ES-I3 (cell line): ENCODE results near the gene PVALB.

Experiments
- H3K36me3 ChIP-seq: 2 replicates; pipeline ENCODE4 v1.6.1; 2013; ENCODE audit warnings: mild to moderate bottlenecking, low read length, control low read depth, moderate library complexity; ENCODE audit not compliant: insufficient read depth
- H3K4me1 ChIP-seq: 2 replicates; pipeline ENCODE4 v1.6.1; 2013; ENCODE audit warnings: mild to moderate bottlenecking, control low read depth, low read length; ENCODE audit not compliant: insufficient read depth
- H3K9ac ChIP-seq: 2 replicates; pipeline ENCODE4 v1.6.1; 2013; ENCODE audit warnings: low read depth, mild to moderate bottlenecking, low read length, moderate library complexity
- H3K9me3 ChIP-seq: 2 replicates; pipeline ENCODE4 v1.6.1; 2013; ENCODE audit warnings: mild to moderate bottlenecking, low read length, moderate library complexity; ENCODE audit not compliant: control insufficient read depth, insufficient read depth

The PVALB gene

GRCh38 chr22:36767035-36767775 is 49.6 kb downstream of the PVALB start:
- Histone ChIP-seq H3K9me3 (no peaks in the 10 kb centered on the region), H3K36me3 (peaks cover 6% of the 10 kb centered on the region; the same call in 1 of the 2 replicates)

GRCh38 chr22:36765943-36766450 is 50.8 kb downstream of the PVALB start:
- no peaks in the 10 kb centered on the region for H3K9me3 ChIP-seq
- H3K9ac ChIP-seq: no peak overlapping the region
- H3K4me1 ChIP-seq: peaks cover 9% of the 10 kb centered on the region; the same call in 1 of the 2 replicates
- H3K36me3 ChIP-seq: peaks cover 6% of the 10 kb centered on the region; the same call in 1 of the 2 replicates

More at GRCh38 chr22:36767035-36767775, 49.6 kb downstream of the PVALB start:
- Histone ChIP-seq H3K4me1 (peaks cover 9% of the 10 kb centered on the region; the same call in 1 of the 2 replicates), H3K9ac (no peak overlapping the region)

GRCh38 chr22:36765131-36765942 is 51.5 kb downstream of the PVALB start:
- Histone ChIP-seq H3K4me1 (peaks cover 3% of the 10 kb centered on the region; the same call in 1 of the 2 replicates), H3K9me3 (no peaks in the 10 kb centered on the region), H3K9ac (no peak overlapping the region), H3K36me3 (peaks cover 6% of the 10 kb centered on the region; the same call in 1 of the 2 replicates)

GRCh38 chr22:36764641-36765040 is 52.2 kb downstream of the PVALB start:
- H3K9me3 ChIP-seq: no peaks in the 10 kb centered on the region
- no peaks in the 10 kb centered on the region; the same call in 1 of the 2 replicates for H3K4me1 ChIP-seq
- no peak overlapping the region for H3K9ac ChIP-seq
- H3K36me3 ChIP-seq: peaks cover 6% of the 10 kb centered on the region; the same call in 1 of the 2 replicates

- peaks cover 6% of the 10 kb centered on the region; the same call in 1 of the 2 replicates for H3K36me3 ChIP-seq
- H3K9ac ChIP-seq: no peak overlapping the region
- no peaks in the 10 kb centered on the region for H3K4me1 ChIP-seq
- no peaks in the 10 kb centered on the region for H3K9me3 ChIP-seq
Measured at GRCh38 chr22:36764060-36764459, 52.8 kb downstream of the PVALB start.

- Histone ChIP-seq H3K4me1 (no peaks in the 10 kb centered on the region), H3K9me3 (no peaks in the 10 kb centered on the region), H3K9ac (no peak overlapping the region), H3K36me3 (peaks cover 6% of the 10 kb centered on the region; the same call in 1 of the 2 replicates)
Measured at GRCh38 chr22:36763576-36763975, 53.3 kb downstream of the PVALB start.

DNA sequence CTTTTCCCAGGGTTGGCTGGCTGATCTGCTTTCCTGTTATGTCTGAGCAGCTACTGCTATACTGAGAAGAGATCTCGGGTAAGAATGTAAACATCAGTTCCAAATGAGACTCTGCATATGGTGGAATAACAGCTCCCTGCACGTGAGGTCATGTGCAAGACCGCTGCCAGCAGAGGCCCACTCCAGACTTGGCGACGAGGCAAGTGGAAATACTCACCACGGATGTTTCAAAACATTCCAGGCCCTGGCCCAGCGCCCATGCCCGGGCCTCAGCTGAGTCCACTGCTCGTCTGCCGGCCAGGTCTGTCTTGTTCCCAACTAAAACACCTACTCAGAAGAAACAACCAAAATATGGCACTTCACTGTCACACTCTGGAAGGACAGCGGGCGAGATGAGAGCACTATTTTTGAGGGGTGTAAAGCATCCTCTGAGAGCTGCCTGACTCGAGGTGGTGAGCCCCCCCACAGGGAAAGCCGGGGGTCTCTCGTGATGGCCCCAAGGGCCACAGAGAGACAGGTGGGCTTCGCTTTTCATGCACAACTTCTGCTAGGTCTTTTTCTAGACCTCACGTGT is 54.1 kb downstream of the PVALB start:
- Histone ChIP-seq H3K9ac (no peak overlapping the region), H3K4me1 (no peaks in the 10 kb centered on the region), H3K9me3 (no peaks in the 10 kb centered on the region), H3K36me3 (peaks cover 6% of the 10 kb centered on the region; the same call in 1 of the 2 replicates)

- peaks cover 6% of the 10 kb centered on the region; the same call in 1 of the 2 replicates for H3K36me3 ChIP-seq
- H3K4me1 ChIP-seq: no peaks in the 10 kb centered on the region
- no peaks in the 10 kb centered on the region for H3K9me3 ChIP-seq
- no peak overlapping the region for H3K9ac ChIP-seq
Measured at GRCh38 chr22:36761553-36762240, 55.1 kb downstream of the PVALB start.

GRCh38 chr22:36760786-36761185 is 56.0 kb downstream of the PVALB start:
- H3K36me3 ChIP-seq: peaks cover 6% of the 10 kb centered on the region; the same call in 1 of the 2 replicates
- H3K9ac ChIP-seq: no peak overlapping the region
- no peaks in the 10 kb centered on the region for H3K9me3 ChIP-seq
- no peaks in the 10 kb centered on the region for H3K4me1 ChIP-seq

DNA sequence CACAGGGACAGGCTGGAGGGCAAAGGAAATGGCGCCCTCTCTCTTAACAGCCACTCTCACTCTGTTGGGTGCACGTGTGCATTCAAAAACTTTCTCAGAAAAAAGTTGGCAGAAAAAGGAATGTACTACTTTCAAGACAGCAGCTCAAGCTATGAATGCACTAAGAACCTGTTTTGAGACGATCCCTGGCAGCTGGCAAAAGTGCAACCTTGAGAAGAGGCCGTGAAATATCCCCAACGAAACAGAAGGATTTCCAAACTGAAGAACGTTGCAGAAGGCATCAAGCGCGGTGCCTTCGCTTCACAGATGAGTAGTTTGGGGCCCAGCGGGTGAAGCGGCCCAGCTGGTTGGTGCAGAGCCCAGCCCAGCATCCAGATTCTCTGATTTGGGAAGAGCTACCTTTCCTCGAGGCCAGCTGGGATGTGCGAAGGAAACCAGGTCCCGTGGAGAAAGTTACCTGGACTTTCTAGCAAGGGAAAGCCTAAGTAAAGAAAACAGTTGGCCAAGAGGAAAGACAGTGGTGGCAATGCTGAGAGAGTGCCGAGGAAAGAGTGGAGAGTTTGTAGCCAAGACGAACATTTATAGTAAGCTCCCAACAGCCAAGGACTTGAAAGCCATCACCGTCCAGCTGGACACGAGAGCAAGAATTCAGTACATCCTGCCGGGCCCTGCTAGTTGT is 57.2 kb downstream of the PVALB start:
- no peaks in the 10 kb centered on the region for H3K4me1 ChIP-seq

GRCh38 chr22:36758792-36759271 is 58.0 kb downstream of the PVALB start:
- Histone ChIP-seq H3K9ac (no peak overlapping the region), H3K4me1 (no peaks in the 10 kb centered on the region), H3K36me3 (peaks cover 6% of the 10 kb centered on the region; the same call in 1 of the 2 replicates), H3K9me3 (no peaks in the 10 kb centered on the region)

More for the DNA sequence above, 57.2 kb downstream of the PVALB start:
- Histone ChIP-seq H3K36me3 (peaks cover 6% of the 10 kb centered on the region; the same call in 1 of the 2 replicates), H3K9ac (no peak overlapping the region), H3K9me3 (no peaks in the 10 kb centered on the region)

- Histone ChIP-seq H3K9me3 (no peaks in the 10 kb centered on the region), H3K9ac (no peak overlapping the region), H3K4me1 (no peaks in the 10 kb centered on the region), H3K36me3 (no peaks in the 10 kb centered on the region)
Measured at GRCh38 chr22:36757668-36758211, 59.1 kb downstream of the PVALB start.
